GM23338 (cell line): ENCODE results near the gene USP3.

Experiments used
- CREB1 ChIP-seq: fragments of 250-450 bp; sonication (Bioruptor Pico); IDR thresholded peaks from 2 replicates; pipeline ENCODE4 v1.5.0; 2020; ENCODE audit warnings: low read depth, mild to moderate bottlenecking, moderate library complexity
- EZH2 ChIP-seq: fragments of 200-600 bp; sonication (generic); IDR thresholded peaks from one replicate; pipeline ENCODE4 v1.8.0; 2017; ENCODE audit warnings: antibody characterized with exemption, mild to moderate bottlenecking, low read depth; ENCODE audit not compliant: unreplicated experiment
- EZH2phosphoT487 ChIP-seq: fragments of 200-600 bp; sonication (generic); IDR thresholded peaks from one replicate; pipeline ENCODE4 v1.8.1; 2018; ENCODE audit warnings: antibody characterized with exemption; ENCODE audit not compliant: unreplicated experiment
- JUNB ChIP-seq: IDR thresholded peaks from one replicate; pipeline ENCODE4 v1.6.1; 2016; ENCODE audit warnings: antibody characterized with exemption; ENCODE audit not compliant: unreplicated experiment
- NANOG ChIP-seq: IDR thresholded peaks from 2 replicates; pipeline ENCODE4 v1.6.1; 2016; ENCODE audit warnings: antibody characterized with exemption, borderline replicate concordance
- POLR2AphosphoS5 ChIP-seq: IDR thresholded peaks from 2 replicates; pipeline ENCODE4 v1.6.1; 2016; ENCODE audit warnings: antibody characterized with exemption, low read depth
- REST ChIP-seq: IDR thresholded peaks from one replicate; pipeline ENCODE4 v1.6.1; 2018; ENCODE audit warnings: antibody characterized with exemption; ENCODE audit not compliant: unreplicated experiment
- ZNF331 ChIP-seq: fragments of 250-450 bp; sonication (Bioruptor Pico); IDR thresholded peaks from 2 replicates; pipeline ENCODE4 v1.5.0; 2020; ENCODE audit warnings: low read depth, mild to moderate bottlenecking, moderate library complexity
- TF ChIP-seq, protein P1 (sequence below), 2 experiments: fragments of 200-600 bp in 1 of 2; sonication (generic) in 1 of 2; conservative IDR thresholded peaks; 2 replicates each; pipeline versions ENCODE4 v1.5.1 to v1.6.1; 2016 to 2017; ENCODE audit warnings: antibody characterized with exemption in 2 of 2, low read depth in 2 of 2, mild to moderate bottlenecking in 2 of 2, moderate library complexity in 1 of 2
- TF ChIP-seq, protein P2 (sequence below): IDR thresholded peaks from 2 replicates; pipeline ENCODE4 v1.6.1; 2016; ENCODE audit warnings: antibody characterized with exemption

DNA sequence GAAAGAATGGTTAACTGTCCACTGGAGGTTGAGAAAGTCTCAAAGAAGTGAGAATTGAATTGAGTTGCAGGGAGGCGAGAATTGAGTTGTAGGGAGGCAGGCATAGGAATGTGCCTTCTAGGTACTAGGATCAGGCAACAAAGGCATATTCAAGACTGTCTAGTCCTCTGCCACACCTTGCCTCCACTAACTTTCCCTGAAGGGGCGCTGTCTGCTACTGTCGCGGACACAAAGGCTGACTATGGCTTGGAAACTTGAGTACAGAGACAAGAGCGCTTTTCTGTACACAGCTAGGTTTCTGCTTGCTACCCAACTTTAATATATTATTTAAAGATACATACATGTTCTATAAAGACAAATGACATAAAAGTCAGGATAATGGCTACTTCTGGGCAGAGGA lies 82.4 kb downstream of the USP3 start:
- TF ChIP-seq, protein P1, sequence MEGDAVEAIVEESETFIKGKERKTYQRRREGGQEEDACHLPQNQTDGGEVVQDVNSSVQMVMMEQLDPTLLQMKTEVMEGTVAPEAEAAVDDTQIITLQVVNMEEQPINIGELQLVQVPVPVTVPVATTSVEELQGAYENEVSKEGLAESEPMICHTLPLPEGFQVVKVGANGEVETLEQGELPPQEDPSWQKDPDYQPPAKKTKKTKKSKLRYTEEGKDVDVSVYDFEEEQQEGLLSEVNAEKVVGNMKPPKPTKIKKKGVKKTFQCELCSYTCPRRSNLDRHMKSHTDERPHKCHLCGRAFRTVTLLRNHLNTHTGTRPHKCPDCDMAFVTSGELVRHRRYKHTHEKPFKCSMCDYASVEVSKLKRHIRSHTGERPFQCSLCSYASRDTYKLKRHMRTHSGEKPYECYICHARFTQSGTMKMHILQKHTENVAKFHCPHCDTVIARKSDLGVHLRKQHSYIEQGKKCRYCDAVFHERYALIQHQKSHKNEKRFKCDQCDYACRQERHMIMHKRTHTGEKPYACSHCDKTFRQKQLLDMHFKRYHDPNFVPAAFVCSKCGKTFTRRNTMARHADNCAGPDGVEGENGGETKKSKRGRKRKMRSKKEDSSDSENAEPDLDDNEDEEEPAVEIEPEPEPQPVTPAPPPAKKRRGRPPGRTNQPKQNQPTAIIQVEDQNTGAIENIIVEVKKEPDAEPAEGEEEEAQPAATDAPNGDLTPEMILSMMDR (conservative IDR thresholded peaks at IDR 0.05; ENCODE audit: low read depth in 2 of 2): peak; percentile 60 to 61
- TF ChIP-seq POLR2AphosphoS5 (no peak), EZH2 (no peak), CREB1 (CRISPR knock-in tag) (no peak), EZH2phosphoT487 (no peak), REST (no peak), ZNF331 (CRISPR knock-in tag) (no peak), JUNB (no peak), NANOG (no peak)
- TF ChIP-seq, protein P2, sequence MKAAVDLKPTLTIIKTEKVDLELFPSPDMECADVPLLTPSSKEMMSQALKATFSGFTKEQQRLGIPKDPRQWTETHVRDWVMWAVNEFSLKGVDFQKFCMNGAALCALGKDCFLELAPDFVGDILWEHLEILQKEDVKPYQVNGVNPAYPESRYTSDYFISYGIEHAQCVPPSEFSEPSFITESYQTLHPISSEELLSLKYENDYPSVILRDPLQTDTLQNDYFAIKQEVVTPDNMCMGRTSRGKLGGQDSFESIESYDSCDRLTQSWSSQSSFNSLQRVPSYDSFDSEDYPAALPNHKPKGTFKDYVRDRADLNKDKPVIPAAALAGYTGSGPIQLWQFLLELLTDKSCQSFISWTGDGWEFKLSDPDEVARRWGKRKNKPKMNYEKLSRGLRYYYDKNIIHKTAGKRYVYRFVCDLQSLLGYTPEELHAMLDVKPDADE: no peak
